Lower leg skin (tissue), 4 donors: ENCODE results near the gene GSC2. TPM values are rescaled to one million over a fixed set of nuclear protein-coding genes. Genes with fewer than 3 reads are reported as not detected.

Experiments used
- DNase-seq, 2 donors: peaks; one replicate each; pipeline ENCODE4 v3.0.0-alpha.2; 2019; ENCODE audit warnings: low spot score in 2 of 2
- H3K4me3 ChIP-seq: fragments of 200-600 bp; sonication (generic); 2 replicates; pipeline ENCODE4 v1.5.1; 2017; ENCODE audit warnings: mild to moderate bottlenecking, low read depth; ENCODE audit not compliant: poor library complexity, severe bottlenecking
- CTCF ChIP-seq, 3 donors: fragments of 450-650 bp; IDR thresholded peaks; one replicate each; pipeline ENCODE4 v1.5.1; 2016; ENCODE audit warnings: antibody characterized with exemption in 3 of 3, mild to moderate bottlenecking in 3 of 3, moderate library complexity in 2 of 3
- POLR2A ChIP-seq, 2 donors: fragments of 450-650 bp; IDR thresholded peaks; one replicate each; pipeline ENCODE4 v1.6.1; 2016 to 2017; ENCODE audit warnings: antibody characterized with exemption in 2 of 2, mild to moderate bottlenecking in 1 of 2, moderate library complexity in 1 of 2
- WGBS, 2 donors: methylation state at CpG; one replicate each; pipeline ENCODE4 v1.1.5; 2018; 5-methylcytosine and 5-hydroxymethylcytosine counted together
- intact Hi-C: fragments of 100-400 bp; cut with DNase I; formaldehyde crosslinking; loops from one replicate; pipeline ENCODE4 v1.15.0; 2023; ENCODE audit warnings: low total_unique reads
- total RNA-seq, 4 donors: library from RNA; depleted of rRNA; stranded (reverse); fragments of >200 nt; gene quantifications; one replicate each; pipeline ENCODE4 v1.1.0, GENCODE V29; 2016

Gene GSC2
- total RNA-seq, 4 donors from 2014 or later: 0.42 to 2.6 TPM; not detected in 2

DNA sequence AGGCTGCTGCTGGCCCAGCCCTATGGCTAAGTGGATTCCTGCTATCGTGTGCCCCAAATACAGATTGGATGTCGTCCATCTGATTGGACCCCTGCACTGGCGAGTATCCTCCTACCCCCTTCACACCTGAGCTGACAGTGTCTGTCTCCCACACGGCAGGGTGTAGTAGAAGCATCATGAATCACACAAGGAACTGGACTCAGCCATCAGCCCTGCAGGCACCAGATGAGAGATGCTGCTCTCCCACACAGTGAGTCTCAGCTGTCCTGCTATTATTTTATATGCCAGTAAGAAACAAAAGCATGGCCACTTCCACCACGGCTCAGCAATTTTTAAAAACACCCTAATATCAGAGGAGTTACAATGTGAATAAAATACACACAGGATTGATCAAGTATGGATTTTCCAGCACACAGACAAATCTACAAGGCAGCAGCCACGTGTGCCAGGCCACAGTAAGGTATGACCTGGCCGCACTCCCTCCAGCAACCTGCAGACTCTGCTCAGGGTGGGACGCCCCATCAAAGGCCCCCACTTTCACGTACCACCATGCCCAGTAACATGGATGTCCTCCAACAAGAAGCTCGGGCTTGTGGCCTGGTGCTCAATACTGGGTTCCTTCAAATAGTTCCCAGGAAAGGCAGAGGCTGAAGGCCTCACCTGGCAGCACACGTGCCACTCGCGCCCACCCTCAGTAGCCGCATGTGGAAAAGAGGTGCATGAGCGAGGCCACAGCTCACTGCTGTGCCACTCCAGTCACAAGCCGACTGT, 44.9 kb upstream of the GSC2 start:
- DNase-seq: no peak
- H3K4me3 ChIP-seq: no peak overlapping the region
- intact Hi-C loops: no loop called here
- TF ChIP-seq CTCF (IDR thresholded peaks at IDR 0.05) (no peak), POLR2A (IDR thresholded peaks at IDR 0.05) (no peak)
- WGBS, 2 donors: 93 to 95% methylated on average over 16 of the region's 16 CpGs

DNA sequence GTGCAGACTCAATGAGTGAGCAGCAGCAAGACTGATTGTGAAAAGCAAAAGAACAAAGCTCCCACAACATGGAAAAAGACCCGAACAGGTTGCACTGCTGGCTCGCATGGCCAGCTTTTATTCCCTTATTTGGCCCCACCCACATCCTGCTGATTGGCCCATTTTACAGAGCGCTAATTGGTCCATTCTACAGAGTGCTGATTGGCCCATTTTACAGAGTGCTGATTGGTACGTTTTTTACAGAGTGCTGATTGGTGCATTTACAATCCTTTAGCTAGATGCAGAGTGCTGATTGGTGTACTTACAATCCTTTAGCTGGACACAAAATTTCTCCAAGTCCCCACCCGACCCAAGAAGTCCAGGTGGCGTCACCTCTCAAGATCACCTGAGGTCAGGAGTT, 43.8 kb upstream of the GSC2 start:
- TF ChIP-seq CTCF (IDR thresholded peaks at IDR 0.05) (no peak), POLR2A (IDR thresholded peaks at IDR 0.05) (no peak)
- no peak overlapping the region for H3K4me3 ChIP-seq
- no peak for DNase-seq
- WGBS, 2 donors: 94 to 97% methylated on average over 6 of the region's 6 CpGs
- intact Hi-C loops: no loop called here

- 87 to 90% methylated on average over 6 of the region's 6 CpGs for WGBS, 2 donors
- no peak for DNase-seq
- intact Hi-C loops: no loop called here
- H3K4me3 ChIP-seq: no peak overlapping the region
- no peak for TF ChIP-seq CTCF (IDR thresholded peaks at IDR 0.05)
- no peak for TF ChIP-seq POLR2A (IDR thresholded peaks at IDR 0.05)
Observed at GRCh38 chr22:19187716-19188563, 37.8 kb upstream of the GSC2 start.

- TF ChIP-seq CTCF (IDR thresholded peaks at IDR 0.05): no peak
- no peak for TF ChIP-seq POLR2A (IDR thresholded peaks at IDR 0.05)
- no peak overlapping the region for H3K4me3 ChIP-seq
- no peak for DNase-seq
- intact Hi-C loops: no loop called here
- WGBS, 2 donors: 86 to 91% methylated on average over 20 of the region's 20 CpGs
Observed at GRCh38 chr22:19184276-19184997, 34.3 kb upstream of the GSC2 start.

DNA sequence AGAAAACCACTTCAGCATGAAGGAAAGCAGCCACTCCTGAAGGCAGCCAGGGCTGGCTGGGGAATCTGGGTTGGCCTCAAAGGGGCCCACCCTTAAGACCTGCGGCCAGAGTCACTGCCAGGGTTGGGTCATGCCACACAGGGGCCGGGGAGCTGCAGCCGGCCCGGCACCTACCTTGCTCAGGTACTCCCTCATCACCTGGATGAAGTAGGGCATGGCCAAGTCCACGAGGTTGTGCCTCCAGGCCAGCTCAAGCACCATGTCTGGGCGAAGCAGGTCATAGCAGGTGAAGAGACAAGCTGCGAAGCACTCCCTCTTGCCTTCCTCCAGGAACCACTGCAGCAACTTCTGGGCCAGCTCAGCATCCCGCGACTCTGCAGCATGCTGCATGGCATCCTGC, 33.1 kb upstream of the GSC2 start:
- H3K4me3 ChIP-seq: no peak overlapping the region
- intact Hi-C loops: no loop called here
- DNase-seq: no peak
- 63 to 64% methylated on average over 8 to 9 of the region's 9 CpGs for WGBS, 2 donors
- no peak for TF ChIP-seq POLR2A (IDR thresholded peaks at IDR 0.05)
